Ramos (cell line): ENCODE measurements around the gene MRTFA.
"Not testable (repeated sequence)": the region's sequence is repeated elsewhere in the genome, so short reads cannot be mapped to it uniquely, and the experiment has no call there.

ENCODE experiments used
- in situ Hi-C: fragments of 300-500 bp; cut with MboI; formaldehyde crosslinking; loops from one replicate; pipeline ENCODE4 v1.14.3; 2022; ENCODE audit warnings: low sequenced_read_pairs; ENCODE audit not compliant: unreplicated experiment

MRTFA gene

GRCh38 chr22:40508046-40508445 is 128.5 kb downstream of the MRTFA start:
- in situ Hi-C loops = not testable (repeated sequence)

- in situ Hi-C loops = no loop called here
Observed at GRCh38 chr22:40507491-40507890, 129.0 kb downstream of the MRTFA start.

GRCh38 chr22:40506762-40507161 is 129.8 kb downstream of the MRTFA start:
- in situ Hi-C loops = no loop called here

DNA sequence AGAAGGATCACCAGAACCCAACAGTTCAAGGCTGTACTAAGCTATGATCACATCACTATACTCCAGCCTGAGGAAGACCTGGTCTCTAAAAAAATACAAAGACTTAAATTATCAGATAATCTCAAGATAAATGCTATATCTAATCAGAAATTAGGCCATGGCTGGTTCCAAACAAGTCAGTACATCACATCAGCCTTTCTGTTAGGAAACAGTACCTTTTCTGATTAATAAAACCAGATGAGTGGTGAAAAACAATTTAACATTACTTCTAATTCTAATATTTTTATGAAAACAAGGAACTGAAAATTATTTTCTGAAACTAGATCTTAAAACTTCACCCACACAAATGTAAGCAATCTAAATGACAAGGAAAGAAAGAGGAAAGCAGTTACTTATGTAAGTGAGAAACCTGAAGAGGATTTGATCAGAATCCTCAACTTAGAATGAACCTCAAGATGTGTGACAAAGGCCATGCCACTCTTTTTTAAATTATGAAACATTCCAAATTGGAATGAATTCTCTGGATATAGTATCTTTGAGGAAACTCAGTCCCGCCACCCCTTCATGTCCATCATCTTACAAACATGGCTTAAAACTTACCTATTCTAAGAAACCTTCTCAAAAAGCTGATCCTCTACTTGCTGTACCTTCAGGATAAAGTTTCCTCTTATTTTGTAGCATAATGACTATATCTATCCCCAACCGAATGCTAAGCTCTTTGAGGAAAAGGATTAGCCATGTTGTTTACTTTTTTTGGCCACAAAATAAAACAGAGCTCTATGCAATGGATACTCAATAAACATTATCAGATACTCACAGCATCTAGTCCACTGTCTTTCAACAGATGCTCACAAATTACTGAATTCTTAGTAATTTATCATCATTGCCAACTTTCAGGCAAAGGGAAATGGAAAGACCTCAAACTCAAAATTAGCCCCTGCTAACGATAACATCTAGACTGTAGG is 132.0 kb downstream of the MRTFA start:
- in situ Hi-C loops = no loop called here

GRCh38 chr22:40502919-40503318 is 133.6 kb downstream of the MRTFA start:
- in situ Hi-C loops = no loop called here

- in situ Hi-C loops = not testable (repeated sequence)
Observed at GRCh38 chr22:40500465-40500786, 136.1 kb downstream of the MRTFA start.

DNA sequence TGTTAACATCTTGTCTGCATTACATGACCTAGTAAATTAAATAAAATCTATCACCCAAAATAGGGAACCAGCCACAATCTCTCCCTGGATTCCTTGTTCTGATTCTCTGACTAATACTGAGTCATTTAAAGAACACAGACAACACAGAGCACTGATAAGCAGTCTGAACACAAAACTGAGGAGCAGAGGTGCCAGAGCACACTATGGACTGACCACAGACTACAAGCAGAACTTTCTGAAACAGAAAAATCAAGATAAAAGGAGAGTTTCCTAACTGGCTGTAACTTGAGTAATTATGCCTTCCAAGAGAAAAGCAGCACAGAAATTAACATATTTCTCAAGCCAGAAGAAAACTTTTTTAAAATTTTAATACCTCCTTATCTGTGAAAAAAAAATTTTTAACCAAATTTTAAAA is 137.3 kb downstream of the MRTFA start:
- in situ Hi-C loops = no loop called here

DNA sequence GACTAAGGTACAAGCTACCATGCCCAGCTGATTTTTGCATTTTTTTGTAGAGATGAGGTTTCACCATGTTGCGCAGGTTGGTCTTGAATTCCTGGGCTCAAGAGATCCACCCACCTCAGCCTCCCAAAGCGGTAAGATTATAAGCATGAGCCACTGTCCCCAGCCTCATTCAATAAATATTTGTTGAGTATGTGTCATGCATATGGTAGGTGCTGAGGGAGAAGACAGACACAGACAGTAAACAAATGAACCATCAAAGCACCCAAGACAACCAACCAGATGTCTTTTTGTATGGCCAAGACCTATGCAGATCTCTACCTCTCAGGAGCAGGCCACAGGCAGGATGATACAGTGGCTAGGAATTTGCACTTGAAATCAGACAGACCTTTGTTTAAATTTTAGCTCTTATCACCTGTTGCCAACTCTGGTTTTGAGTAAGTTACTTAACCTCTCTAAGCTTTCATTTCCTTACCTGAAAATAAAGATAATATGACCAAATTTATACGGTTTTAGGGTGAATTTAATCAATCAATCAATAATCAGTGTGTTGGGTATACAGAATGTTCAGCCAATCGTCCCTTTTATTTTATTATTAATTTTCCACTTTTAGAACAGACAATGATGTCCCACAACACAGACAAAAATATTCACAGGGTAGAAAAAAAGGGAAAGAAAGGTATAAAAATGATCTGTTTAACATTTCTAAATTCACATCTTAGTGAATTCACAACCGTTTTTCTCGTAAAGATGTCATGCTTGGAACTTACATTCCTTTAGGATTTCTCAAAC is 137.9 kb downstream of the MRTFA start:
- in situ Hi-C loops = no loop called here

GRCh38 chr22:40493441-40493840 is 143.1 kb downstream of the MRTFA start:
- in situ Hi-C loops = no loop called here

DNA sequence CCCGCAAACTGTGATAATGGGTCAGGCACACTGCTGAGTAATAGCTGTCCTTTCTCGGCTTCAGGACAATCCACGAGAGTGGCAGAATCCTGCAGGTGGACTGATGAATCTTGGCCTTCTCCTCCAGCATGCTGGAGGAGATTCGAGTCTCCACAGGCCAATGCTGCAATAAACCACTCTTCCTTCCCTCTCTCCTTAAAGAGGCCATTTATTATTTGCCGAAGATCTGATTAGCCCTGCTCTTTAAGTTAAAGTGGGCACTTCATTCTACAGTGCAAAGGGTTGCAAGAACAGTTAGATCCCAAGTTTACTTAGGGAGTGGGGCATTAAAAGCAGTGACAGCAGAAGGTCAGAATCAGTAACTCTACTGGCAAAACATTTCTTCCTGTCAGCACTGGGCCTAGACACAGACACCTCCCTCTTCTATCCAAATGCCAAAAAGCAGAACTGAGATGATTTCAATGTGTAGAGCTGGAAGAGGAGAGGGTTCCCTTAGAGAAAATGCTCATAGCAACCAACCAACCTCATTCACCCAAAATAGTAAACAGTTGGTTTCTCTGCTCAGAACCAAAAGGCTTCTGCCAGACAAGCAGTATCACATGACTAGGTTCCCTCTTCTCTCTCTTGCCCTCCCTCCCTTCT is 144.4 kb downstream of the MRTFA start:
- in situ Hi-C loops = no loop called here

GRCh38 chr22:40487663-40488249 is 148.8 kb downstream of the MRTFA start:
- in situ Hi-C loops = no loop called here

DNA sequence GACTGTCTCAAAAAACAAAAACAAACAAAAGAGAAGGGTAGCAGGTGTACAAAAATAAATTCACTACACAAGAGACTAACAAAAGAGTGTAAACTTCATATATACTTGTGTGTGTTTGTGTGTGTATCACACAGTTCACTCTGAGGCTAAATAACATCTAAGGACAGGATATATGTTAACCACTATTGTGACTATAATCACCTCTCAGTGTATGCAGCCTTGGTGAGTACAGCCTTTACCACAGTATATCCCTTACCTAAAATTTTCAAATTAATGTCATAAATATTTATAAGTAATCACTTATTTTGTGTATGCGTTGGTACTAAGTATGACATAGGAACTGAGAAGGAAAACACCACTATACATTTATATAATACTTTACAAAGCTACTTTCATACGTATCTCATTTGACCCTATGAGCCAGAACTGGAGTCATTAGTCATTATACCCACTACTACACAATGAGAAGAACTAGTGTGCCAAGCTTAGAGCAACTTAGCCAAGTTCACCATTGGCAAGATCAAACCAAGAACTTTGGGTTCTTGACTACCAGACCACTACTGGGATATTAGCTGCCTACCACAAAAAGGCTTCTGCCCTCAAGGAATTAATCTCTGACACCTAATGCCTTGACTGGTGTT is 149.4 kb downstream of the MRTFA start:
- in situ Hi-C loops = no loop called here

DNA sequence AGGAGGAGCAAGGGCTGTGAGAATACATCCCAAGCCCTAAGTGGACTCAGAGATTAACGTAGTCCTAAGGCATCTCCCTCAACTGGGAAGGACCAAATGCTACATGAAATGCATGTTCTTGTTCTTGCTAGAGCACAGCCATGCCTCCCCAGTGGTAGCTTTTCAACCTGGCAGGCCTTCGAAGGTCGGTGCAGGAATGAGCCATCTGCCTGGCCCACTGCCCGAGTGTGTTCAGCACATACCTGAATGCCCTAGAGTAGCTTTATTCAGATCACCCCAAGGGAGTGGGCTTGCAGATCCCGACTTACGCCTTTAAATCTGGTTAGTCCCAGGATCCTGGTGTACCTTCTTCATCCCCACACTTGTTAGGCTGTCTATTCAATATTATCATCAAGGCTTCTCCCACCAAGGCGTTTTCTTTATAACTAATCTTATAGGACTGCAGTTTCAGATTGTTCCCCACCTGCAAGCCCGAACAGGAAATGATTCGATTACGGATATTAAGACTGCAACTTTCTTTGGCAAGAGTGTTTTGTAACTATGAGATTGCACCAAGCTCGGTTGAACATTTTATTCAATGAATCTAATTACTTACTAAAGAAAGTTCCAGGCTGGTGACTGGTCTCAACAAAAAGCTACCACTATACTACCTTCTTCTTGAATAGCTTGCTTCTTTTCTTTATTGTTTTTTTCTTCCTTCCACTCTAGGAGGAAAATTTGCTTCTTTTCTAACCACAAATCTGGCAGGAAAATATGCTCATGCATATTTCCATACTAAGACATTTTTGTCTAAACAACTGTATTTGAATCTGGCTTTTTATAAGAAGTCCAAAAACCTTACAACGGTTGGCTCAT is 150.5 kb downstream of the MRTFA start:
- in situ Hi-C loops = no loop called here

DNA sequence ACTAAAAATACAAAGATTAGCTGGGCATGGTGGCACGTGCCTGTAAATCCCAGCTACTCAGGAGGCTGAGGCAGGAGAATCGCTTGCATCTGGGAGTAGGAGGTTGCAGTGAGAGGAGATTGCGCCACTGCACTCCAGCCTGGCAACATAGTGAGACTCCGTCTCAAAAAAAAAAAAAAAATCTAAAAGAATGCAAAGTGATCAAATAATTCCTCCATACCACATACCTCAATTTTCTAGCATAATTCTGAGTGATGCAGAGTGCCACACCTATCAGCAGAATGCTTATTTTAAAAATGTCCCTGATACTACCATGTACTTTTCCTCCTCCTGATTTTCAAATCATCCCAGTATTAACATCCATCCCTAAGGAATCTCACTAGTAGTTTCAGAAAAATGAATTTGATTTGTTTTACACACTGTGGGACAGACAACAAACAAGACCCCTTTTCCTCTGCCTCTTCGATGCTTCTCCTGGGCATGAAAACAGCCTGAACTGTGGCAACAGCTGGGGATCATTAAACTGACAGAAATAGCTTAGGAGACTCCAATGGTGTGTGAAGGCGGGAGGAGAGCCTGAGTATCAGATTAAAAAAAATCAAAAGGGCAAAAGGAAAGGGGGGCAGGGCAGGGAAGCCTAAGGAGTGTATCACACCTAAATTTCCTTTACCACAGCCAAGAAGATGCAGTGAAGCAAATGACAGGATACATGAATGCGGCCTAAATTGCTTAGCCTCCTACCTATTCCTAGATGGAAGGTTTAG is 151.4 kb downstream of the MRTFA start:
- in situ Hi-C loops = no loop called here

GRCh38 chr22:40482886-40483285 is 153.6 kb downstream of the MRTFA start:
- in situ Hi-C loops = no loop called here

DNA sequence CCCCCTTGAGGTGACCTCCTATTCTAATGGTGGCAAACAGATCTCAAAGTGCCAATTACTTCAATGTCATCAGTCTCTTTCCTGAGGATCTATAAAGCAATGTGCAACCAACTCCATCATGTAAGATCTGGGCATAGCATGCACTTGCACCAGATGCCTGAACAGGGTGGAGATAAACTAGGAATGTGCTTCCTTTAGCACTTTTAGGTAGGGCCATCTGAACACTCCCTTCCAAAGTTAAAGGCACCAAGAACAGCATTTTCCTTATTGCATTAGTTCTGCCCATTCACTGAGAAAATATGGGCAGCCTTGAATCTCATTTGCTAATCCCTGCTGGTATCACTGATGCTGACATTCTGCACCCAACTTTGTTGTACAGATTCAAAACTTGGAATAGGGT is 154.1 kb downstream of the MRTFA start:
- in situ Hi-C loops = no loop called here

DNA sequence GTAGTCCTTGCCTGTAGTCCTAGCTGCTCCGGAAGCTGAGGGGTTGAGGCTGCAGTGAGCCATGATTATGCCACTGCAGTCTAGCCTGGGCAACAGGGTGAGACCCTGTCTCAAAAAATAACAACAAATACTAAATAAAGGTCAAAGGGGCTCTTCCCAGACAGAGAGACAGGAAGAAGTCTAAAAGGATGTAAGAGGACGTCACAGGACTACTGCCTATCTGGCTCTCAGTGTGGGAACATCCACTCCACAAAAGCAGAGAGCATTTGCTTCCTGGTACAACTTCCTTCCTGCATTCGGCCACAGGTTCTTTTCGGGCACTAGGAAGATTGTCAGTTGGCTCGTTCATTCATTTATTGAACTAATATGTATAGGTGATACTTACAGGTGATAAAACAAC is 155.5 kb downstream of the MRTFA start:
- in situ Hi-C loops = no loop called here

DNA sequence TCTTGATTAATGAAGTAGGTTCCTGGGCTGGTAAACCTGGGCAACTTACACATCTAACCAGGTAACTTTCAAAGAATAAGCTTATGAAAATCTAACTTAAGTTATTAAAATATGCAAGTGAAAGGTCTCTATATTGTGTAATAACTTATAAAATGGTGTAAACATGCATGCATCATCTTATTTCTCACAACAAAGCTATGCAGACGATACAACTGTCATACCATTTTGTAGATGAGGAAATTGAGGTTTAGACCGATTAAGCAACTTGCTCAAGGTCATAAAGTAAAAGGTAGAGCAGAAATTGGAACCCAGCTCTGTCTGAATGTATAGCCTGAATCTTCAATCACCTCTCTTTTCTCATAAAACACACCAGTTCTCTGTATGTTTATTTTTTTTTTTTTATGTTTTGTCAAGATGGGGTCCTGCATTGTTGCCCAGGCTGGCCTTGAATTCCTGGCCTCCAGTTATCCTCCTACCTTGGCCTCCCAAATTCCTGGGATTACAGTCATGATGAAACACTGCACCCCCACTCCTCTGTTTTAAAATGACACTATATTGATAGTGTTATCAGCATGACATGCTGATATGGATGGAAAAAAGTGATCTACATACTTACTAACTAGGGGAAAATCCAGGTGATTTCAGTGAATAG is 156.5 kb downstream of the MRTFA start:
- in situ Hi-C loops = no loop called here
